Measurements from ENCODE around the gene SPATA20. TPM values are rescaled to one million over a fixed set of nuclear protein-coding genes. Genes with fewer than 3 reads are reported as not detected.

Gene SPATA20
- total and polyA plus RNA-seq, 2 of the 8 experiments (the other 6 are each of a cell fraction or from before 2014, with no cell fraction given), result 16.2 to 17.5 TPM

DNA sequence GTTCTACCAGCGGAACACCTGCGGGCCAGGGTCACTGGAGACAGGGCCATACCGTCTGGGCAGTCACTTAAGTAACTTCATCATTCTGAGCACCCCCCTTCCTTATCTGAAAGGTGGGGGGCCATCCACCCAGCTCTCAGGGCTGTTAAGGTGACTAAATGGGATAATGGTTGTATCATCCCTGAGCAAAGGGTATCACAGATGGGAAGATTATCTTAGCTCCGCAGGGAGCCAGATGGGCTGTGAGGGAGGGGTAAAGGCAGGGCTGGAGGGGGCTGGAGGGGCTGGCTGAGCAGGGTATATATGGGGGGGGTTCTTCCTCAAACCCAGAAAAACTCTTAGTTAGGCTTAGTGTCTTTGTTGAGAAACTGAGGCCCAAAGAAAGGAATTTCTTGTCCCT, 10.7 kb downstream of the SPATA20 start:
- POLR2A ChIA-PET (ENCODE audit: partially characterized antibody), result interaction anchor here (1.1 to 1.4 kb wide), 2 partner anchors 10 to 82 kb away, joined by 3 to 5 read pairs; partner anchors contain the start of gene SPATA20

More for the DNA sequence above, 10.7 kb downstream of the SPATA20 start:
- no peaks in the 10 kb centered on the region for H3K9me3 ChIP-seq (ENCODE audit: insufficient read depth in 2 of 2, low read depth in 1 of 2, low read length in 1 of 2)
- no peak overlapping the region for H3K4me3 ChIP-seq (ENCODE audit: extremely low read depth in 1 of 4, insufficient read depth in 2 of 4, low read depth in 3 of 4, low read length in 4 of 4)
- no peak overlapping the region for H4K5ac ChIP-seq (ENCODE audit: insufficient read length, low read depth, low read length)
- no peak overlapping the region for H4K8ac ChIP-seq (ENCODE audit: extremely low read depth, insufficient read depth, low read length)
- H3K36me3 ChIP-seq (ENCODE audit: control insufficient read depth in 2 of 4, insufficient read depth in 4 of 4, low read length in 3 of 4), result no peaks in the 10 kb centered on the region
- H3K14ac ChIP-seq (ENCODE audit: insufficient read length), result no peak overlapping the region
- no peak overlapping the region for H2AFZ ChIP-seq (ENCODE audit: low read length)
- no peak overlapping the region for H2AK5ac ChIP-seq (ENCODE audit: low read depth, low read length)
- H3K23me2 ChIP-seq (ENCODE audit: low read depth, low read length), result peaks cover 17% of the 10 kb centered on the region; the same call in 1 of the 2 replicates
- H2BK20ac ChIP-seq (ENCODE audit: low read length), result no peak overlapping the region
- no peak overlapping the region for H3K23ac ChIP-seq (ENCODE audit: insufficient read length)
- no peak overlapping the region for H2BK12ac ChIP-seq (ENCODE audit: low read depth, low read length)
- CTCF ChIA-PET (ENCODE audit: partially characterized antibody), result interaction anchor here (0.8 to 12.4 kb wide), 8 partner anchors 10 to 138 kb away, joined by 3 to 112 read pairs (median 5); no protein-coding TSS in a partner anchor
- 90% methylated on average over 4 of the region's 4 CpGs; no CpG with 5 or more reads in 1 of the 2 experiments for WGBS, 2 experiments (ENCODE audit: extremely low coverage in 1 of 2, insufficient coverage in 1 of 2, insufficient read length in 1 of 2, insufficient replicate concordance in 2 of 2, low coverage in 1 of 2, low lambda C conversion rate in 2 of 2, missing lambda C conversion rate in 1 of 2)
- no peak overlapping the region for H3K27ac ChIP-seq (ENCODE audit: low read depth, low read length)
- DNase-seq (ENCODE audit: low read depth in 1 of 2, low spot score in 2 of 2) (no peak), FAIRE-seq (no peak)
- H2BK5ac ChIP-seq (ENCODE audit: low read depth, low read length), result no peak overlapping the region
- no peak overlapping the region for H2BK120ac ChIP-seq (replicated peaks; ENCODE audit: low read depth, low read length)
- H3K4ac ChIP-seq (replicated peaks; ENCODE audit: insufficient read length, low read depth, low read length), result no peak overlapping the region
- H3K56ac ChIP-seq (replicated peaks; ENCODE audit: insufficient read length, low read depth, low read length), result no peak overlapping the region
- no peak for TF ChIP-seq KDM5A (IDR thresholded peaks at IDR 0.05; ENCODE audit: low read length)
- TF ChIP-seq BRCA1 (IDR thresholded peaks at IDR 0.05; ENCODE audit: low read depth, low read length), result no peak
- no peak for TF ChIP-seq BCL11A (IDR thresholded peaks at IDR 0.05; ENCODE audit: low read depth in 2 of 2, low read length in 2 of 2)
- TF ChIP-seq YY1 (IDR thresholded peaks at IDR 0.05; ENCODE audit: low read depth, low read length), result no peak
- H2BK15ac ChIP-seq (ENCODE audit: low read length), result no peak overlapping the region
- peaks cover 13 to 46% (median 37%) of the 10 kb centered on the region in 4 experiments for H3K27me3 ChIP-seq (replicated peaks in 1 of 4; ENCODE audit: control insufficient read depth in 3 of 4, extremely low read depth in 1 of 4, insufficient read depth in 3 of 4, low read length in 3 of 4)
- no peaks in the 10 kb centered on the region for H3K79me2 ChIP-seq (ENCODE audit: control insufficient read depth in 1 of 2, insufficient read depth in 2 of 2, low read length in 2 of 2)
- no peaks in the 10 kb centered on the region for H3K79me1 ChIP-seq (ENCODE audit: low read depth, low read length)
- no peak overlapping the region for H3K18ac ChIP-seq (ENCODE audit: extremely low read depth, low read length)
- no peaks in the 10 kb centered on the region for H4K20me1 ChIP-seq (replicated peaks in 1 of 2; ENCODE audit: control insufficient read depth in 1 of 2, insufficient read depth in 2 of 2, low read length in 2 of 2)
- no peak overlapping the region for H3K9ac ChIP-seq (replicated peaks in 1 of 4; ENCODE audit: extremely low read depth in 1 of 4, low read depth in 3 of 4, low read length in 3 of 4)
- peaks cover 0 to 13% (median 8%) of the 10 kb centered on the region in 4 experiments; a peak in 6 of 7 replicates for H3K4me1 ChIP-seq (replicated peaks in 1 of 4; ENCODE audit: control insufficient read depth in 3 of 4, insufficient read depth in 4 of 4, low read length in 3 of 4)
- no peak overlapping the region; a peak in 1 of 4 replicates for H3K4me2 ChIP-seq (ENCODE audit: insufficient read depth in 1 of 2, low read depth in 2 of 2, low read length in 2 of 2)
- H4K91ac ChIP-seq (replicated peaks; ENCODE audit: insufficient read length, low read length), result no peak overlapping the region
